HG02610 (cell line): ENCODE results near the gene PARP6.
"Not testable (repeated sequence)": the region's sequence is repeated elsewhere in the genome, so short reads cannot be mapped to it uniquely, and the experiment has no call there.

Source experiments
- ATAC-seq: cut with Tn5 transposase; IDR thresholded peaks from one replicate; pipeline ENCODE4 v1.9.1; 2021; ENCODE audit warnings: mild to moderate bottlenecking, moderate library complexity; ENCODE audit not compliant: unreplicated experiment

Gene PARP6

GRCh38 chr15:72281713-72282112 lies 9.4 kb upstream of the PARP6 start:
- ATAC-seq: peak; percentile 74

GRCh38 chr15:72280751-72281150 lies 8.4 kb upstream of the PARP6 start:
- ATAC-seq: no peak

GRCh38 chr15:72278737-72279136 lies 6.4 kb upstream of the PARP6 start:
- no peak for ATAC-seq

GRCh38 chr15:72276326-72276700 lies 4.0 kb upstream of the PARP6 start:
- ATAC-seq: no peak

GRCh38 chr15:72275635-72276325 lies 3.4 kb upstream of the PARP6 start:
- not testable (repeated sequence) for ATAC-seq

- no peak for ATAC-seq
These were observed 621 bp upstream of the PARP6 start for GRCh38 chr15:72272997-72273352.

GRCh38 chr15:72271895-72272212 lies 500 bp downstream of the PARP6 start:
- ATAC-seq: no peak

DNA sequence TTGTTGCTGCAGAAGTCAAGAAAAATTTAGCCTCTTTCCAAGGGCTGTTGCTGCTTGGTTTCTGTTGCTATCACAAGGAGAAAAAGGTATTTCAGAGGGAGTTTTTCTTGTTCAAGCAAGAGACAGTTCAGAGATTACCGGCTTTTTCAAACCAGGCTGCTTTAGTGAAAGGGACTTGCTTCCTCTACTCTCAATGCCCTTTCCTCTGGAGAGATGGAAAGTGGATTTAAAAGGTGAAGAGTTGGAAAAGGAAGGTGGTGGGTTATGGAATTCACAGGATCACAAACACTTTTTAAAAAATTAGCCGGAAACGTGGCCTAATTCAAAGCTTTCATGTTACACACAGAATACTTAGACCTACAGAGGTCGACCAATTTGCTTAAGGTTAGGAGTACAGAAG lies 1.1 kb downstream of the PARP6 start:
- ATAC-seq: no peak

DNA sequence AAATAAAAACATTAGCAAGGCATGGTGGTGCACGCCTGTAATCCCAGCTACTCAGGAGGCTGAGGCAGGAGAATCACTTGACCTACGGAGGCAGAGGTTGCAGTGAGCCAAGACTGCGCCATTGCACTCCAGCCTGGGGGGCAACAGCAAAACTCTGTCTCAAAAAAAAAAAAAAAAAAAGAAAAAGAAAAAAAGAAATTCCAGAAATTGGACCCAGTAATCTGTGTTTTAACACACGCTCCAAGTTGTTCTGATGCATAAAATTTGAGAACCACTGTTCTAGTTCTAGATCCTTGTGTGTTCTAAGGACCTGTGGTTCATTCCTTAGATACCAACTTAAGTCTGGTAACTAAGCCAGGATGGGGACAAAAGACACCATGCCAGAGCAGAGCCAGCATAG lies 2.6 kb downstream of the PARP6 start:
- no peak for ATAC-seq

- ATAC-seq: no peak
These were observed 7.3 kb downstream of the PARP6 start for GRCh38 chr15:72265031-72265430.

- no peak for ATAC-seq
These were observed 19.6 kb downstream of the PARP6 start for GRCh38 chr15:72252663-72253299.

GRCh38 chr15:72249142-72249810 lies 23.1 kb downstream of the PARP6 start:
- ATAC-seq: no peak

- ATAC-seq: no peak
These were observed 23.8 kb downstream of the PARP6 start for GRCh38 chr15:72248514-72248913.

GRCh38 chr15:72242775-72243370 lies 29.5 kb downstream of the PARP6 start:
- ATAC-seq: no peak

DNA sequence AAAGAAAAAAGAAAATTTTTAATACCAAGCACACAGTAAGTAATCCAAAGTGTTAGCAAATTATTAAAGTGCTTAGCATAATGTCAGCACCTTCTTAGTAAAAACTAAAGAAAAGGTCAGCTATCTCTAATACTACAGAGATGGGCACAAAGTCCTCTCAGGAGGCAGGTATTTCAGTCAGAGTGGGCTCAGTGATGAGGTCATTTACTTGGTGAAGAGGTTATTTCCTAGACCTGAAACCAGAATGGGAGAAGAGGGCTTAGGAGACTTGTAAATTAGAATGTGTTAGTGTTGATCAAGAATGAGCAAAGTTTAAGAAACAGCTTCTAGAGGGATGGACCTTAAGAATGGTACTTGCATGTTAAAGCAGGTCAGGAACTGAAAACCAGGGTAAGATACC lies 32.7 kb downstream of the PARP6 start:
- no peak for ATAC-seq

- ATAC-seq: no peak
These were observed 33.8 kb downstream of the PARP6 start for GRCh38 chr15:72238586-72238985.

DNA sequence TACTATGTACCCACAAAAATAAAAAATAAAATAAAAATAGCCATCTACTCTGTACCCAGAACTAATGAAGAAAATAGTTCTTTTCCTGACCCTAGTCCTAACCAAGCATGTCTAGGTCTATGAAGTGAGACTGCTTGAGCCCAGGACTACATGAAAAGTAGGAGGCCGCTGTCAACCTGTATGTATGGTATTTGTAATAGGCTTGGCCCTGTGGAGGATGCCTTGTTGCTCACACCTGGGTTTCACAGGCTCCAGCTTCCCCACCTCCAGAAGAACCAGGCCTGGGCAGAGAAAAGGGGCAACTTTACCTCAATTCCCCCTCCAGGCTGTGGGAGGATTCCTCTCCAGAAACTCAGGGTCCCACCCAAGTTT lies 34.5 kb downstream of the PARP6 start:
- no peak for ATAC-seq

- peak; percentile 88 for ATAC-seq
These were observed 35.1 kb downstream of the PARP6 start for GRCh38 chr15:72237029-72237852.

DNA sequence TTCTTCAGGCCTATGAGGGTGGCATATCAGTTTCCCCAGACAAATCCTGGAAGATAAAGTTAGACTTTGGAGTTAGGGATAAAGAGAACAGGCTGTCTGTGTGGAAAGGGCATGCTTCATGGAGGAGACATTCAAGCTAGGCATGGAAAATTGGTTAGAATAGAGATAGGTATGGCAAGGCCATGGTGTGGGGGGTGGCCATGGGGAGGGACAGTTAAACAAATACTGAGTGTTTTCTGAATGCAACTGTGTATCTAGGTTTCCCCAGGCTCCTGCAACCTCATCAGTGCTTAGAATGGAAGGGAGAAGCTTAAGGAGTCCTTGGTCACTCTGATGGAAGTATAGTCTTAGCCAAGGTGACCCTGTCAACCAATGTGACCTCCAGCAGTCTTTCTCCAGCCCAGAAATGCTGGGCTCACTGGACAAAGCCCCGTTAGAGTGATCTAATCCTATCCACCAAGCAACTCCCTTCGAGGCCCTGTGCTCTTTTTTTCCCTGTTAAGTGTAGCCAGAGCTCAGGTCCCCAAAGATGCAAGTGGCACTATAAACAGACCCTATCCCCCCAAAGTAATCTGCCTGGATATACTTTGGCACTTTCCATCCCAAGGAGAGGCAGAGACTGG lies 35.9 kb downstream of the PARP6 start:
- ATAC-seq: no peak

GRCh38 chr15:72235298-72235697 lies 37.1 kb downstream of the PARP6 start:
- ATAC-seq: no peak

- no peak for ATAC-seq
These were observed 38.6 kb downstream of the PARP6 start for GRCh38 chr15:72233769-72234168.
